KMS-11 (cell line): ENCODE results near the gene AGER.

Experiments used
- H2AFZ ChIP-seq: fragments of 200-600 bp; sonication (generic); 2 replicates; pipeline ENCODE4 v1.6.1; 2016; ENCODE audit warnings: antibody characterized with exemption, mixed run types, low read depth
- H3K27ac ChIP-seq: fragments of 200-600 bp; sonication (generic); 2 replicates; pipeline ENCODE4 v1.6.1; 2016; ENCODE audit warnings: mild to moderate bottlenecking, mixed run types
- H3K27me3 ChIP-seq: fragments of 200-600 bp; sonication (generic); 2 replicates; pipeline ENCODE4 v1.6.1; 2017; ENCODE audit warnings: mild to moderate bottlenecking, low read depth, mixed run types, moderate library complexity; ENCODE audit not compliant: insufficient read depth
- H3K36me3 ChIP-seq: fragments of 200-600 bp; sonication (generic); 2 replicates; pipeline ENCODE4 v1.6.1; 2017; ENCODE audit warnings: mild to moderate bottlenecking, mixed run types; ENCODE audit not compliant: insufficient read depth
- H3K4me1 ChIP-seq: fragments of 200-600 bp; sonication (generic); 2 replicates; pipeline ENCODE4 v1.6.1; 2016; ENCODE audit warnings: mild to moderate bottlenecking, low read depth, mixed run types; ENCODE audit not compliant: poor library complexity, severe bottlenecking
- H3K4me2 ChIP-seq: fragments of 200-600 bp; sonication (generic); 2 replicates; pipeline ENCODE4 v1.7.0; 2016; ENCODE audit warnings: mild to moderate bottlenecking, mixed run types
- H3K4me3 ChIP-seq: fragments of 200-600 bp; sonication (generic); IDR thresholded peaks from 2 replicates; pipeline ENCODE4 v1.6.1; 2017; ENCODE audit warnings: low read depth, low read length, mixed read lengths; ENCODE audit not compliant: insufficient read depth
- H3K79me2 ChIP-seq: fragments of 200-600 bp; sonication (generic); 2 replicates; pipeline ENCODE4 v1.6.1; 2016; ENCODE audit warnings: low read depth, mixed run types; ENCODE audit not compliant: insufficient read depth
- H3K9ac ChIP-seq: fragments of 200-600 bp; sonication (generic); 2 replicates; pipeline ENCODE4 v1.6.1; 2016; ENCODE audit warnings: mild to moderate bottlenecking, mixed run types
- H4K20me1 ChIP-seq: fragments of 200-600 bp; sonication (generic); 2 replicates; pipeline ENCODE4 v1.6.1; 2016; ENCODE audit warnings: mild to moderate bottlenecking, mixed run types; ENCODE audit not compliant: insufficient read depth
- TF ChIP-seq, protein P1 (sequence below): fragments of 200-600 bp; sonication (generic); conservative IDR thresholded peaks from 2 replicates; pipeline ENCODE4 v1.6.1; 2017; ENCODE audit warnings: low read depth, mild to moderate bottlenecking, antibody characterized with exemption, low read length, moderate library complexity, mixed read lengths

AGER gene

DNA sequence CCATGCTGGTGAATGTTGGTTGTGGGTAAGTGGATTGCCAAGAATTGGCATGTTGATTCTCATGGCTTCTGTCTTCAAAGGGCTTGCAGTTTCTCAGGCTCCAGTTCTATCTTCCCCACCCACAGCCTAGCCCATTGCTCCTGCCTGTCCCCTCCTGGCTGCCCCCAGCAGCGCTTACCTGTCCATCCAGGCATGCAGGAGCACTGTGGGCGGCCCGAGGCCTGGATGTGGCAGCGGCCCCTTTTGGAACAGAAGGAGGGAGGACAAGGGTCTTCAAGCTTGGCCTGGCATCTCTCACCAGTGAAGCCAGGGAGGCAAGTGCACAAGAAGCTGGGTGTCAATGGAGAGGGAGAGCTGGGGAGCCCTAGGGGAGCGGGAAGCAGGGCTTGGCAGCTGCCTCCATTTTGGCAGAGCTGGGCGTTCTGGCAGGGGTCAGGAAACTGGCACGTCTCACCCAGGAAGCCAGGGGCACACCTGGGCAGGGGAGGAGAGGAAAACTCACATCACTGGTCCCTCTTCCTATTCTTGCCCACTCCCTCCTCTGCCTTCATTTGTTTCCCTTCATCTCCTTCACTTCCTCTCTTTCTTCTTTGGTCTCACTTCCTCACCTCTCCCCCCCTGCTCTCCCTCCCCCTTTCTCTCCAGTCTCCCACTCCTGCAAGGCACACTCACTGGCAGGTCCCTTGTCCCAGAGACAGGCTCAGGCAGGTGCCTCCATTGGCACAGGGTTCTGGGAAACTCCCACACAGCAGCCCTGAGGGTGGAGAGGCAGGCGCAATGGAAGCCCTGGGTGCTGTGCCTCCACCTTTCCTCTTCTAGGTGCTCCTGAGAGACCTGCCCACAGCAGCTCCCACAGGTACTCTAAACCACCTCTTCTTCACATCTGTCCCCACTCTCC, 38.5 kb upstream of the AGER start:
- no peaks in the 10 kb centered on the region for H3K4me1 ChIP-seq
- H3K4me3 ChIP-seq: no peak overlapping the region
- no peak overlapping the region for H3K9ac ChIP-seq
- no peaks in the 10 kb centered on the region for H3K36me3 ChIP-seq
- H3K79me2 ChIP-seq: no peaks in the 10 kb centered on the region
- no peaks in the 10 kb centered on the region for H4K20me1 ChIP-seq
- H3K4me2 ChIP-seq: no peak overlapping the region
- TF ChIP-seq, protein P1, sequence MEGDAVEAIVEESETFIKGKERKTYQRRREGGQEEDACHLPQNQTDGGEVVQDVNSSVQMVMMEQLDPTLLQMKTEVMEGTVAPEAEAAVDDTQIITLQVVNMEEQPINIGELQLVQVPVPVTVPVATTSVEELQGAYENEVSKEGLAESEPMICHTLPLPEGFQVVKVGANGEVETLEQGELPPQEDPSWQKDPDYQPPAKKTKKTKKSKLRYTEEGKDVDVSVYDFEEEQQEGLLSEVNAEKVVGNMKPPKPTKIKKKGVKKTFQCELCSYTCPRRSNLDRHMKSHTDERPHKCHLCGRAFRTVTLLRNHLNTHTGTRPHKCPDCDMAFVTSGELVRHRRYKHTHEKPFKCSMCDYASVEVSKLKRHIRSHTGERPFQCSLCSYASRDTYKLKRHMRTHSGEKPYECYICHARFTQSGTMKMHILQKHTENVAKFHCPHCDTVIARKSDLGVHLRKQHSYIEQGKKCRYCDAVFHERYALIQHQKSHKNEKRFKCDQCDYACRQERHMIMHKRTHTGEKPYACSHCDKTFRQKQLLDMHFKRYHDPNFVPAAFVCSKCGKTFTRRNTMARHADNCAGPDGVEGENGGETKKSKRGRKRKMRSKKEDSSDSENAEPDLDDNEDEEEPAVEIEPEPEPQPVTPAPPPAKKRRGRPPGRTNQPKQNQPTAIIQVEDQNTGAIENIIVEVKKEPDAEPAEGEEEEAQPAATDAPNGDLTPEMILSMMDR: no peak
- no peak overlapping the region for H3K27ac ChIP-seq
- no peak overlapping the region for H2AFZ ChIP-seq
- H3K27me3 ChIP-seq: no peaks in the 10 kb centered on the region; the same call in 1 of the 2 replicates

DNA sequence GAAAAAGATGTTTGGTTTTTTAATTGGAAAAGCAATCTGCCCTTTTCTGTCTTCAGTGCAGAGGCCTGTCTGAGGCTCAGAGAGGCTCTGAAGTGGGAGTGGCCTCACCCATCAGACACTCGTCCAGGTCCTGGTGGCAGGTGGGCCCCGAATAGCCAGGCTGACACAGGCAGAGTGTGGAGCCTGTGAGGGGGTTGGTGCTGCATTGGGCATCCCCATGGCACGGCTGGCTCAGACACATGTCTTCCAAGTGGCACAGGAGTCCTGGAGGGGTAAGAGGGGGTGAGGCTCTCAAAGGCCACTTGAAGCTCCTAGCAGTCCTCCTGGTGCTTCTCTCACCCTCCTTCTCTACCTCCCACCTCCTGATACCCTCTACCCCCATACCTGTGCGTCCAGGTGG, 36.0 kb upstream of the AGER start:
- no peaks in the 10 kb centered on the region for H3K36me3 ChIP-seq
- no peaks in the 10 kb centered on the region for H3K79me2 ChIP-seq
- H3K4me2 ChIP-seq: no peak overlapping the region
- no peaks in the 10 kb centered on the region; the same call in 1 of the 2 replicates for H3K27me3 ChIP-seq
- TF ChIP-seq, protein P1: no peak
- no peaks in the 10 kb centered on the region for H4K20me1 ChIP-seq
- H3K4me3 ChIP-seq: no peak overlapping the region
- no peak overlapping the region for H3K27ac ChIP-seq
- H3K9ac ChIP-seq: no peak overlapping the region
- H2AFZ ChIP-seq: no peak overlapping the region
- H3K4me1 ChIP-seq: no peaks in the 10 kb centered on the region

DNA sequence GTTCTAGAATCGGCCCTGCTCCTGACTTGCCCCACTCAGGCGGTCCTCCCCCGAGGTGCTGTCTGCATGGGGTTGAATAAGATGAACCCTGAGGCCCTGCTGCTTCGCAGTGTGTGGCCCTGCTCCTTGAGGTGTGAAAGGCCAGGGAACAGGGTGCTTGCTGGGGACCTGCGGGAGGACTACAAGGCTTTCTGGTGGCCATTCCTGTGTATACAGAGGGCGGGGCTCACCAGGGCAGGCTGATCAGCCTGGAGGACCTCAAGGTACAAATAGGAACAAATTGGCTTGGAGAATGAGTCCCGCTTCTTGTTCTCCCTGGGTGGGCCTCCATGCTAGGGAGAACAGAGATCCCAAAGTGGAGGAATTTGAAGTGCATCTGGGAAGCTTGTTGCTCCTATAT, 34.1 kb upstream of the AGER start:
- Histone ChIP-seq H3K79me2 (no peaks in the 10 kb centered on the region), H3K4me3 (no peak overlapping the region), H2AFZ (no peak overlapping the region), H4K20me1 (no peaks in the 10 kb centered on the region), H3K9ac (no peak overlapping the region), H3K27ac (no peak overlapping the region), H3K4me2 (no peak overlapping the region), H3K4me1 (no peaks in the 10 kb centered on the region), H3K36me3 (no peaks in the 10 kb centered on the region), H3K27me3 (no peaks in the 10 kb centered on the region; the same call in 1 of the 2 replicates)
- TF ChIP-seq, protein P1: no peak

DNA sequence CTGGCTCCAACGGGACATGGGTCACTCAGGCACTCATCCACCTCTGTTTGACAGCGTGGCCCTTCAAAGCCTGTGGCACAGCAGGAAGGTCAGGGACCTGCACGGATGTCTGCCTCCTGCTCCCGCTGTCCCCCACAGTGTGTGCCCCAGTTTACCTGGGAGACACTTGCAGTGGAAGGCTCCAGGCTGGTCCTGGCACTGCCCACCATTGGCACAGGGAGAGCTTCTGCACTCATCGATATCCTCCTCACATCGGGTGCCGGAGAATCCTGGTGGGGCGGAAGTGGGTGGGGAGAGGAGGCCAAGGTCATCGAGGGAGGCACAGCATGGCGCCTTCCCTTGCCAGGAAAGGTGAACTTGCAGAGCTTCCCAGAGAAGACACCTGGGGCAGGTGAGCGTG, 32.9 kb upstream of the AGER start:
- no peaks in the 10 kb centered on the region for H3K36me3 ChIP-seq
- no peak overlapping the region for H3K27ac ChIP-seq
- no peak overlapping the region for H3K4me3 ChIP-seq
- no peaks in the 10 kb centered on the region for H3K4me1 ChIP-seq
- H4K20me1 ChIP-seq: no peaks in the 10 kb centered on the region
- no peak overlapping the region for H2AFZ ChIP-seq
- TF ChIP-seq, protein P1: no peak
- no peaks in the 10 kb centered on the region; the same call in 1 of the 2 replicates for H3K27me3 ChIP-seq
- no peak overlapping the region for H3K4me2 ChIP-seq
- H3K9ac ChIP-seq: no peak overlapping the region
- no peaks in the 10 kb centered on the region for H3K79me2 ChIP-seq
